Aorta (tissue), 5 donors: ENCODE measurements around the gene LDHB. TPM values are rescaled to one million over a fixed set of nuclear protein-coding genes. Genes with fewer than 3 reads are reported as not detected.
"Not testable (repeated sequence)": the region's sequence is repeated elsewhere in the genome, so short reads cannot be mapped to it uniquely, and the experiment has no call there.

Experiments used
- ATAC-seq: fragments of 200-7000 bp; cut with Tn5 transposase; one replicate; pipeline ENCODE4 v1.9.1; 2022; ENCODE audit warnings: moderate library complexity; ENCODE audit not compliant: low FRiP score
- DNase-seq, 2 donors: peaks; one replicate each; pipeline ENCODE4 v3.0.0-alpha.2; 2020
- H3K27ac ChIP-seq, 2 donors: one replicate each; pipeline ENCODE4 v1.5.1; 2013; ENCODE audit warnings: low read length in 2 of 2, mild to moderate bottlenecking in 2 of 2, moderate library complexity in 2 of 2, control low read depth in 1 of 2, inconsistent platforms in 1 of 2, low read depth in 1 of 2
- H3K27me3 ChIP-seq, 2 donors: one replicate each; pipeline ENCODE4 v1.6.1; 2013; ENCODE audit warnings: control low read depth in 1 of 2, low read length in 1 of 2, mild to moderate bottlenecking in 1 of 2, moderate library complexity in 1 of 2; ENCODE audit not compliant: insufficient read depth in 2 of 2, control insufficient read depth in 1 of 2
- H3K36me3 ChIP-seq, 2 donors: one replicate each; pipeline ENCODE4 v1.6.1; 2013; ENCODE audit warnings: control low read depth in 1 of 2, low read length in 1 of 2, mild to moderate bottlenecking in 1 of 2; ENCODE audit not compliant: insufficient read depth in 2 of 2, control insufficient read depth in 1 of 2
- H3K4me1 ChIP-seq, 2 donors: one replicate each; pipeline ENCODE4 v1.6.1; 2013; ENCODE audit warnings: low read length in 2 of 2, control low read depth in 1 of 2, mild to moderate bottlenecking in 1 of 2, moderate library complexity in 1 of 2; ENCODE audit not compliant: insufficient read depth in 2 of 2, control insufficient read depth in 1 of 2
- H3K4me3 ChIP-seq, 2 donors: one replicate each; pipeline ENCODE4 v1.5.1; 2013; ENCODE audit warnings: low read length in 2 of 2, control low read depth in 1 of 2, mild to moderate bottlenecking in 1 of 2
- H3K9me3 ChIP-seq: one replicate; pipeline ENCODE4 v1.6.1; 2013; ENCODE audit warnings: mild to moderate bottlenecking, low read length; ENCODE audit not compliant: control insufficient read depth
- WGBS, 2 donors: extraction: QIAGEN DNeasy Blood & Tissue Kit; methylation state at CpG; one replicate each; pipeline ENCODE4 v1.1.7; 2013; 5-methylcytosine and 5-hydroxymethylcytosine counted together
- intact Hi-C, 2 donors: fragments of 100-400 bp; cut with DNase I; formaldehyde crosslinking; loops; one replicate each; pipeline versions ENCODE4 v1.14.2 to v1.15.0; 2022
- polyA plus RNA-seq, 2 donors: library from polyadenylated mRNA; stranded (reverse); fragments of 200-250 nt; gene quantifications; one replicate each; pipeline ENCODE4 v1.2.3, GENCODE V29; 2013
- total RNA-seq, 2 donors: library from RNA; stranded (reverse); fragmentation: NEBNext Ultra II Directional; extraction: Animal tissue kit (Norgen Biotek cat#: 25700); gene quantifications; one replicate each; pipeline ENCODE4 v1.2.1, GENCODE V29; 2021
- donor health status: healthy with polysubstance abuse.
- donor health status: Bipolar disorder and iron deficiency.
- donor health status: DM: no; HTN: no; CAD: no.
- donor health status: DM: no; HTN: no; CAD: no.
- donor health status: DM: yes; HTN: yes; CAD: no.

The LDHB gene
- total and polyA plus RNA-seq, 4 donors: 218 to 361 (median 256) TPM

DNA sequence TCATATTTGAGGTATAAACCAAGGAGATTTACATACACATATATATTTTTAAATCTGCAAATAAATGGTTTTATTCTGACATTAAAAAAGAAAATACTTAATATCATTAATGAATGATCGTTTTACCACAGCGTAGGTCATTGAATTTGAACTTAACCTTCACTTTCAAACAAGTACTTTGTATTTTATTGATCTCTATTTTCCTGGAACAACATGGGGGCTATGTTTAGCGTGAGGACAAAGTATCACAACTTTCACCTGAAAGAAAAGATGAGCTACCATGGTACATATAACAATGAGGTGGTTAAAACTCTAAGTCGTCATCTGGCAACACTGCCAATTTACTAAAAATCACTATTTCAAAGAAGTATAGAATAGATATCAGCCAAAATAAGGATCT, 59.0 kb downstream of the LDHB start:
- WGBS, 2 donors: 82 to 85% methylated on average over 4 of the region's 4 CpGs
- ATAC-seq: no peak
- H3K4me1 ChIP-seq: no peaks in the 10 kb centered on the region
- no peak overlapping the region for H3K27ac ChIP-seq
- DNase-seq: no peak
- H3K27me3 ChIP-seq: peaks cover 0 to 1% of the 10 kb centered on the region in 2 donors
- intact Hi-C loops: no loop called here
- no peaks in the 10 kb centered on the region for H3K36me3 ChIP-seq
- H3K4me3 ChIP-seq: no peak overlapping the region
- peaks cover 2% of the 10 kb centered on the region for H3K9me3 ChIP-seq

DNA sequence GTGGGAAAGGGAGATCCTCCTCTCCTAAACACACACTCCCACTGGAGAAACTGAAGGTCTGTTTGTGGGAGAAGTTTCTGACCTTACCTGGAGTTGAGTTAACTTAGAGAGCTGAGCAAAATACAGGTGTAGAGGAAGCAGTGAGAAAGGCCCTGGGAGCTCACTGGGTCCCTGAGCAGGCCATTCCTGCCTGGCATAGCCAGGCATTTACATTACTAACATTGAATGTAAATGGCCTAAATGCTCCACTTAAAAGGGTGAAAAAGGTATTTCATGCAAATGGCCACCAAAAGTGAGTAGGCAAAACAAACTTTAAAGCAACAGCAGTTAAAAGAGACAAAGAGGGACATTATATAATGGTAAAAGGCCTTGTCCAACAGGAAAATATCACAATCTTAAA, 62.3 kb downstream of the LDHB start:
- ATAC-seq, intact Hi-C loops, H3K27me3 ChIP-seq, H3K36me3 ChIP-seq, H3K4me3 ChIP-seq, H3K4me1 ChIP-seq, H3K27ac ChIP-seq, DNase-seq, H3K9me3 ChIP-seq: not testable (repeated sequence)

DNA sequence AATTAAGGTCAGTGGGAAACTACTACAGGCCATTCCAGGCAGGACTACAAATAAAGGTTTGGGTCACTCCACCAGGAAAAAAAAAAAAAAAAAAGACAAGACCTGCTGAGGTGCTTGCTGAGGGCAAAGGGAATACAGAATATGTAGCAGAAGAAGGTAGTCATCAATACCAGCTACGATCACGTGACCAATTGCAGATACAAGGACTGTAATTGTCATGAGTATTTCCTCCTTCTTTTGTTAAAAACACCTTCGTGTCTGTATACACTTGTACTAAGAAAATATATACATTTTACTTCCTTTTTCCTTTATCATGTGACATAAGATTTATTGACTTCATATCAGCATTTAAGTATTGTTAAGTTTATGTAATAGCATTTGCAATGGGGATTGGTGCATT, 72.2 kb downstream of the LDHB start:
- ATAC-seq (no peak), DNase-seq (no peak)
- intact Hi-C loops: no loop called here
- no peaks in the 10 kb centered on the region for H3K27me3 ChIP-seq
- no peak overlapping the region for H3K27ac ChIP-seq
- H3K4me1 ChIP-seq: no peaks in the 10 kb centered on the region
- H3K4me3 ChIP-seq: no peak overlapping the region
- no peaks in the 10 kb centered on the region for H3K36me3 ChIP-seq
- WGBS, 2 donors: 80 to 81% methylated on average over 3 of the region's 3 CpGs
- H3K9me3 ChIP-seq: peaks cover 2% of the 10 kb centered on the region

Other genes starting within 250 kb of the LDHB start
- 10 to 100 TPM; 15.5 to 21.6 TPM for gene PYROXD1, start 220.2 kb downstream of the LDHB start, total RNA-seq
- gene PYROXD1, start 220.2 kb downstream of the LDHB start, polyA plus RNA-seq: 10 to 100 TPM in 1 of 2 donors, 1 to 10 TPM in 1; 8.9 to 14.3 TPM
- gene RECQL, start 156.2 kb downstream of the LDHB start, total RNA-seq: 10 to 100 TPM; 44.2 to 52.4 TPM
- 10 to 100 TPM; 28.2 to 31.3 TPM for gene RECQL, start 156.2 kb downstream of the LDHB start, polyA plus RNA-seq
- gene GOLT1B, start 156.1 kb downstream of the LDHB start, total RNA-seq: 10 to 100 TPM; 33.9 to 45.4 TPM
- gene GOLT1B, start 156.1 kb downstream of the LDHB start, polyA plus RNA-seq: 10 to 100 TPM; 24.4 to 36.7 TPM
- gene SPX, start 131.5 kb downstream of the LDHB start, total RNA-seq: under 1 TPM in 1 of 2 donors, not detected in 1; 0.09 TPM
- gene SPX, start 131.5 kb downstream of the LDHB start, polyA plus RNA-seq: under 1 TPM in 1 of 2 donors, not detected in 1; 0.15 TPM
- gene GYS2, start 53.0 kb downstream of the LDHB start, total RNA-seq: under 1 TPM in 1 of 2 donors, not detected in 1; 0.15 TPM
- not detected for gene GYS2, start 53.0 kb downstream of the LDHB start, polyA plus RNA-seq
- gene KCNJ8, start 116.9 kb upstream of the LDHB start, total RNA-seq: 10 to 100 TPM; 17.2 to 27.2 TPM
- 1 to 10 TPM; 4.0 to 4.6 TPM for gene KCNJ8, start 116.9 kb upstream of the LDHB start, polyA plus RNA-seq